DMS 273 (cell line): ENCODE data around the gene RNF130.
A peak's percentile ranks its signal among the peaks of the same experiment; 100 is the strongest.

Source experiments
- DNase-seq: peaks from one replicate; lab custom pipeline; 2025; ENCODE audit not compliant: unreplicated experiment; lab: John Stamatoyannopoulos, UW

The RNF130 gene

DNA sequence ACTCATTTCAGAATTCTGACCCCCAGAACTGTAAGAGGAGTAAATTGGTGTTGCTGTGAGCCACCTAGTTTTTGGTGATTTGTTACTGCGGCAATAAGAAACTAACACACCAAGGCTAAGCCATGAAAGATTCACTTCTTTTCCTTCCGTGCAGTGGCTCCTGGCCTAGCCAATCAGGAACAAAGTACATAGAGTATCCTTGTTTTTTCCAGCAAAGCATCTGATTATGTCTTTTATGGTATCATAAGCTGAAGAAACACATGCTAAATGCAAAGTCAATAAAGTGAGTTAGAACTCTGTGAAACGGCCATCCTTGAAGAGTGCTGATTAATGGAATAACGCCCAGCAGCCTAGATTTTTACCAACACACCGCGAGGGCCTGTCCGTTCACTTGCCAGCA is 11.4 kb downstream of the RNF130 start:
- no peak for DNase-seq

DNA sequence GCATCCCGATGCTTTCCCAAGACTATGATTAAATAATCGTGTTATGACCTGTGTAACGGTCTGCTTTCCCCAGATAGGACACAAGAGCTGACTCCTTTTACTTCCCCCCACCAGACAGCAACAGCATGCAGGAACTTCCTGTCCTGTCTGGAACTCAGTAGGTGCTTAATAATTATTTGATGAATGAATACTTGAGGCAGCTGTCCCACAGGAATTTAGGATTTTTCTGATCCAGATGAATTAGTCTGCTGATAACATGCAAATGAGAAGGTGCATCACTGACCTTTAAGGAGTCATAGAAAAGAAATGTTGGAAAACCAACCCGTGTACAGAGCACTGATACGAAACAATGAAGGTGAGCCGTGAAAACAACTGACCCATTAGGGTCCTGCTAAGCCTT is 12.2 kb downstream of the RNF130 start:
- no peak for DNase-seq

GRCh38 chr5:180056153-180056552 is 15.4 kb downstream of the RNF130 start:
- DNase-seq = no peak

DNA sequence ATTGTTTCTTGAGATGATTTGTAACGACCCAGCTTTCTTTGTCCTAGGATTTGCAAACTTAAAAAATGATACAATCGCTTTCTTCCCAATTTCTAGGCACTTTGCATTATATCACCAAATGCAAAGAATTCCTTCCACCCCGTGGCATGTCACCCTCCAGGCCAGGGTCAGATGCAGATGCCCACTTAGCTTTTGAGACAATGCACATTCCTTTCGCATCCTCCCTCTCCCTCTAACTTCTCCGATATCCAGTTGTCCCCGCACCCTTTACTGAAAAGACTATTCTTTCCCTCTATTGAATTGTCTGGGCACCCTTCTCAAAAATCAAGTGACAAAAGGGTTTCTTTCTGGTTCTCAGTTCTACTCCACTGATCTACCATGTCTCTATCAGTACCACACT is 17.3 kb downstream of the RNF130 start:
- DNase-seq = no peak

DNA sequence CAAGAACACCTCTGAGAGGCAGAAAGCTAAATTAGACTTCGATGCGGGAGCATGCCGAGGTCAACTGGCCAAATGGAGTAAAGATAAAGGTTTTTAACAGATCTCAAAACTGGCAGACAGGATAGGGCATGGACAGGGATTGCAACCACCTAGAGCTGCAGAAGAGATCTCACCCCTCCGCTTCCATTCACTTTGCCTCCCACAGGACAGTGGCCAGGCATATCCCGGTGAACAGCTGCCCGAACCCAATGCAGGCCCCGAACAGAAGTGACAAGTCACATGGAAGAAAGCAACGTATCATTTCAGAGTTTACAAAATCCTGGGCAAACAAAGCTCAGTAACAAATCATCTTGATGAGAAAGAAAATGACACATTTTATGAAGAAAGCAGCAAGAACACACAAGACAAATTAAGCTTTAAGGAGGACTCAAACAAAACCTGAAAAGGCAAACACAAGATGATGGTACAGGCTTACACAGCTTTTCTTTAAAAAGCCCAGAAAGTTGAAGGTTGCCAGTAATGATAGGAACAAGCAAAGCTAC is 18.4 kb downstream of the RNF130 start:
- no peak for DNase-seq

GRCh38 chr5:180052211-180052818 is 19.2 kb downstream of the RNF130 start:
- no peak for DNase-seq

DNA sequence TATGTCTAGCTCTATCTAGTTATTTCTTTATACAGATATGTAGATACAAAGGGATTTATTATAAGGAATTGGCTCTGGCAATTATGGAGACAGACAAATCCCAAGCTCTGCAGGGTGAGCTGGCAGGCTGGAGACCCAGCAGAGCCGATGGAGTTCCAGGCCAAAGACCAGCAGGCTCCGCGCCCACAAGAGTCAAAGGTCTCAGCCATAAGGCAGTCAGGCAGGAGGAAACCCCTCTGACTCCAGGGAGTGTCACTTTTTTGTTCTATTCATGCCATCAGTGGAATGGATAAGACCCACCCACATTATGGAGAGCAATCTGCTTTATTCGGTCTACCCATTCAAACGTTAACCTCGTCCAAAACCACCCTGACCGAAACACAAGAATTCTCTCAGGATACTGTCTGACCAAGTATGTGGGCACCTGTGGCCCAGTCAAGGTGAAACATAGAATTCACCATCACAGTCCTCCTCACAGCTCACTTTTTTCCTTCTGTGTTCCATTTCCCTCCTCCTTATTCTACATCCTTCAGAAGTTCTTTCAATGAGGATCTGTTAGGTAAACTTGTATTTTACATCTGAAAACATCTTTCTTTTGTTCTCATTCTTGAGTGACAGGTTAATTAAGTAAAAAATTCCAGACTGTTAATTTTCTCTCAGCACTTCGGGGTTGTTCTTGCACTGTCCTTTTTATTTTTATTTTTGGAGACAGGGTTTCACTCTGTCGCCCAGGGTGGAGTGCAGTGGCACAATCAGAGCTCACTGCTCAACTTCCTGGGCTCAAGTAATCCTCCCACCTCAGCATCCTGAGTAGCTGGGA is 21.2 kb downstream of the RNF130 start:
- DNase-seq = no peak

DNA sequence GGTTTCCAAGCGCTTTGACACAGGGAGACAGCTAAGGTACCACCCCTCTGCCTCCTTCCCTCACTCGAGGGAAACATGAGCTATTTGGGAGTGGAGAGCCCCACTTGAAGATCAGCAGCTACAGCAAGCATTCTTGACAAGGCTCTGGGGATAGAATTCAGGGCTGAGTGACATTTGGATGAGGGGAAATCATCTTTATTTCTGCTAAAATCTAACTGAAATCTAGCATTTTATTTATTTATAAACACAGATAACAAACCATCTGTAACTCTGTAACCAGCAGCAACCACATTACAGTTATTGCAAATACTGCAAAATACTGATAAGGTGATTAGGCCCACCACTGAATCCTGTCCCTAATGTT is 22.4 kb downstream of the RNF130 start:
- peak; percentile 56 for DNase-seq

GRCh38 chr5:180047667-180048066 is 23.9 kb downstream of the RNF130 start:
- no peak for DNase-seq

DNA sequence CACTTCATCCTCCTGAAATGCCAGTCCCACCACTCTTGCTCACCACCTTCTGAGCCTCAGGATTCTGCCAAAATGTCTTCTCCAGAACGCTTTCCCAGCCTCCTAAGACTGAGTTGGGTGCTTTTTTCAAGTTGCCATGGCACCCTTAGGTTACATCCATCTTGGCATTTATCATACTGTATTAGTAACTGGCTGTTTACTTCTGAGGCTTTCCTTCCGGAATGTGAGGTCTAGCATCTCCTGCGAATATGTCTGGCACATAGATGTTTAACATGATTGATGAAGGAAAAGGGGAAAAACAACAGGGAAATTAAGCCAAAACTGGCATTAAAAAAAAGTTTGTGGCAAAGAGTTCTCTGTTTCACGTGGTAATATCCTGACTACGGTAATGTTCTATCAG is 24.9 kb downstream of the RNF130 start:
- DNase-seq = no peak

GRCh38 chr5:180045889-180046499 is 25.6 kb downstream of the RNF130 start:
- no peak for DNase-seq

DNA sequence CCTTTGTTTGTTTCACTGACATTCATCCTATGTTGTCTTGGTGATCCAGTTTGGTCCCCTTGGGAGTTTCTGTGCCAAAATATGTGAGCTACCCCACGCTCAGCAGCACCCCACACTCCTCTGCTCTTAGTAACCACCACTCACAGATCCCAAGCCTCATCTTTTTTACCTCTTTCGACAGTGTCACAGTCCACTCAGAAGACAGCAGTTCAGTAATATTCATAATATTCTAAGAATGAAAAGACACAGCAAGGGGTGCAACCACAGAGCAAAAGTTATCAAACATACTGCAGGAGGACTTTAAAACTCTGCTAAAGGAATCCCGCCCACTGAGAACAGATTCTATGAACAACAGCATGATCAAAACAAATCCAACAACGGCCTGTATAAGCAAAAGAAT is 28.2 kb downstream of the RNF130 start:
- no peak for DNase-seq

DNA sequence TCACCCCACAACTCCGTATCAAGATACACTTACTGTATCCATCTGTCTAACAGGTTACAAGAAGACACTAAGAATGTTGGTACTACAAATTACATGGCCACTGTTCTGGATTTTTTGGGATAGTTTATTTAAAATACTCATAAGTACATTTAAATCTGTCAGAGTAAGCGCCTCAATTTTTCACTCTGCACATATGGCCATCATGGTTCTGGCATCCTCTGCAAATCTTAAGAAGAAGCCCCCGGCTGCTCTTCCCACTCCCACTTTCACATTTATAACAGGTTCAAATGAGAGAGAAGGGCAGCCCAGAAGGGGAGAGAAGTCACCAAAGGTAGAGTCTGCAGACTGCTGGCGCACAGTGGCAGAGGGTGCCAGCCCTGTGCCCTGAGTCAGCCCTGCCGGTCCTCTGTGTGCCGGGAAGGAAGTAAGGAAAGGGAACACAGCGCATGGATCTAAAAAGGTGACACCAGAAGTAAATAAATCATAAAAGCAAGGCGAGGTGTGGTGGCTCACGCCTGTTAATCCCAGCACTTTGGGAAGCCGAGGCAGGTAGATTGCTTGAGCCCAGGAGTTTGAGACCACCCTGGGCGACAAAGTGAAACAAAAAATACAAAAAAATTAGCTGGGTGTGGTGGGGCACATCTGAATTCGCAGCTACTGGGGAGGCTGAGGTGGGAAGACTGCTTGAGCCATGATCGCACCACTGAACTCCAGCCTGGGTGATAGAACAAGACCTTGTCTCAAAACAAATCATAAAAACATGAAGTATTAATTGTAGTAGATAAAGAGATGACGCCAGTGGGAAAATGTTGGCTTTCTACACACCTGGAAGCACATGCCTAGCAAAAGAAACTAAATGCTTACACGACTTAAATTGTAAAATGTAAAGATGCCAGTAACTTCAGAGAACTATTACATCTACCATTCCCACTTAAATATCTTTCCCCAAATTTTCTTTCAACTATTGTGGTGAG is 30.0 kb downstream of the RNF130 start:
- no peak for DNase-seq

DNA sequence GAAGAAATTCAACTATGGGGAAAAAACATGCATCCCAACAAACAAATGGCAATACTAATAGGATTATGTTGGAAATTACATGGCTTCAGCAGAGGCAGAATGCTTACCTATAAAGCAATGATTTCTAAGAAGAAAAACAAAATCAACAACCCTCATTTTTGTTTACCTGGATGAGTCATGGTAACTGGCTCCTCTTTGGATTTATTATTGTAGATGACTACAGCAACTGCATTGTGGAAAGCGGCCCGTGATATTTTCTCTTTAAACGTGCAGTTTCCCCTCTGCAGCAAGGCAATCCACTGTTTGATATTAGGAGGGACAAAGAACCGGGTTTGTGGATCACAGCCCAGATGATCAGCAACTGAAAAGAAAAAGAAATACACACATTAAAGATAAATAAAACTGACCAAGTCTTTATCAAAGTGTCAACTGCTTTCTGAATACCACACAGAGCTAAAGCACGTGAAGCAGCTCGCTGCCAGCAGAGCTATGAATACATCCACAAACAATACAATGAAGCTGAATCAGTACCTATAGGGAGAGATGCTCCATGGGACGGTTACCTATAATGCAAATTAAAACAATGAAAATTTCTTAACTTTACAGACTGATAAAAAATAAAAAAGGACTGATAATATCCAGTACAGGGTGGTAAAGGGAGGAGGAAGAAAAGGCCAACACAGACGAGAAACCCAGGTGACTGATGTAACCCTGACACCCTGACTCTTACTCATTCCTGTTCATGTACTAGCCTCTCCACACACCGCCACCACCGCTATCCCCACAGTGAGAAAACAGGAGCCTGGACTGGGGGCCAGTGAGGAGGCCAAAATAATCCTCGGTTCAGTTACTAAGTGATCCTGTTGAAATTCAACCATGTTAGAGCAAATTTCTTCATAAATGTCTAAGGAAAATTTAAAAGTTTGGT is 31.0 kb downstream of the RNF130 start:
- no peak for DNase-seq

- no peak for DNase-seq
These were observed 36.2 kb downstream of the RNF130 start for GRCh38 chr5:180035206-180035931.

GRCh38 chr5:180034564-180034963 is 37.0 kb downstream of the RNF130 start:
- no peak for DNase-seq

- no peak for DNase-seq
These were observed 44.0 kb downstream of the RNF130 start for GRCh38 chr5:180027459-180028089.

- DNase-seq = no peak
These were observed 44.7 kb downstream of the RNF130 start for GRCh38 chr5:180026734-180027458.
